Upper lobe of left lung (tissue), 6 donors: ENCODE measurements around the gene DYNC2LI1. TPM values are rescaled to one million over a fixed set of nuclear protein-coding genes. Genes with fewer than 3 reads are reported as not detected.

Experiments
- ATAC-seq, 2 donors: fragments of 200-7000 bp; cut with Tn5 transposase; one replicate each; pipeline ENCODE4 v1.9.1; 2022; ENCODE audit warnings: mild to moderate bottlenecking in 2 of 2, moderate library complexity in 2 of 2; ENCODE audit not compliant: low FRiP score in 2 of 2
- DNase-seq, 2 donors: peaks; one replicate each; pipeline ENCODE4 v3.0.0-alpha.2; 2019 to 2020
- H3K27ac ChIP-seq, 4 donors: fragments of 200-600 bp; sonication (generic); one replicate each; pipeline ENCODE4 v1.5.1; 2016 to 2019
- H3K27me3 ChIP-seq, 4 donors: fragments of 200-600 bp; sonication (generic); one replicate each; pipeline ENCODE4 v1.5.1; 2017 to 2019
- H3K36me3 ChIP-seq, 4 donors: fragments of 200-600 bp; sonication (generic); one replicate each; pipeline ENCODE4 v1.5.1; 2016 to 2019
- H3K4me1 ChIP-seq, 4 donors: fragments of 200-600 bp; sonication (generic); one replicate each; pipeline ENCODE4 v1.5.1; 2018 to 2019
- H3K4me3 ChIP-seq, 4 donors: fragments of 200-600 bp; sonication (generic); one replicate each; pipeline ENCODE4 v1.5.1; 2017 to 2019; ENCODE audit warnings: mild to moderate bottlenecking in 2 of 4, moderate library complexity in 1 of 4
- H3K9me3 ChIP-seq, 4 donors: fragments of 200-600 bp; sonication (generic); one replicate each; pipeline ENCODE4 v1.5.1; 2018 to 2019
- EP300 ChIP-seq, 4 donors: sonication (generic); formaldehyde crosslinking; IDR thresholded peaks; one replicate each; pipeline ENCODE4 v1.5.1; 2017; ENCODE audit warnings: antibody characterized with exemption in 4 of 4, control low read depth in 2 of 4
- POLR2A ChIP-seq, 4 donors: fragments of 450-650 bp; IDR thresholded peaks; one replicate each; pipeline ENCODE4 v1.5.1; 2016 to 2017; ENCODE audit warnings: antibody characterized with exemption in 4 of 4, mild to moderate bottlenecking in 2 of 4
- POLR2AphosphoS5 ChIP-seq, 2 donors: sonication (generic); formaldehyde crosslinking; IDR thresholded peaks; one replicate each; pipeline ENCODE4 v1.5.1; 2017; ENCODE audit warnings: antibody characterized with exemption in 2 of 2
- whole genome bisulfite sequencing, 2 donors: methylation state at CpG; one replicate each; pipeline ENCODE4 v1.1.5; 2017 to 2018; 5-methylcytosine and 5-hydroxymethylcytosine counted together
- total RNA-seq, 6 donors: library from RNA; depleted of rRNA in 4 of 6; stranded (reverse); fragments of >200 nt in 4 of 6; gene quantifications; one replicate each; pipeline versions ENCODE4 v1.1.0 to v1.2.1, GENCODE V29; 2016 to 2021
- TF ChIP-seq, protein P1 (sequence below), 6 experiments: fragments of 450-650 bp in 4 of 6; fragments of 200-600 bp in 2 of 6; sonication (generic) in 2 of 6; IDR thresholded peaks; one replicate each; pipeline ENCODE4 v1.5.1; 2016 to 2019; ENCODE audit warnings: antibody characterized with exemption in 6 of 6
- donor health status: DM: no; HTN: no; CAD: no; lungs with moderate emphysema.
- donor health status: DM: no; HTN: yes; CAD: no; lungs with severe emphysema.

DYNC2LI1 gene
- total RNA-seq, 6 donors from 2014 or later: 15.8 to 58.2 (median 18.1) TPM

DNA sequence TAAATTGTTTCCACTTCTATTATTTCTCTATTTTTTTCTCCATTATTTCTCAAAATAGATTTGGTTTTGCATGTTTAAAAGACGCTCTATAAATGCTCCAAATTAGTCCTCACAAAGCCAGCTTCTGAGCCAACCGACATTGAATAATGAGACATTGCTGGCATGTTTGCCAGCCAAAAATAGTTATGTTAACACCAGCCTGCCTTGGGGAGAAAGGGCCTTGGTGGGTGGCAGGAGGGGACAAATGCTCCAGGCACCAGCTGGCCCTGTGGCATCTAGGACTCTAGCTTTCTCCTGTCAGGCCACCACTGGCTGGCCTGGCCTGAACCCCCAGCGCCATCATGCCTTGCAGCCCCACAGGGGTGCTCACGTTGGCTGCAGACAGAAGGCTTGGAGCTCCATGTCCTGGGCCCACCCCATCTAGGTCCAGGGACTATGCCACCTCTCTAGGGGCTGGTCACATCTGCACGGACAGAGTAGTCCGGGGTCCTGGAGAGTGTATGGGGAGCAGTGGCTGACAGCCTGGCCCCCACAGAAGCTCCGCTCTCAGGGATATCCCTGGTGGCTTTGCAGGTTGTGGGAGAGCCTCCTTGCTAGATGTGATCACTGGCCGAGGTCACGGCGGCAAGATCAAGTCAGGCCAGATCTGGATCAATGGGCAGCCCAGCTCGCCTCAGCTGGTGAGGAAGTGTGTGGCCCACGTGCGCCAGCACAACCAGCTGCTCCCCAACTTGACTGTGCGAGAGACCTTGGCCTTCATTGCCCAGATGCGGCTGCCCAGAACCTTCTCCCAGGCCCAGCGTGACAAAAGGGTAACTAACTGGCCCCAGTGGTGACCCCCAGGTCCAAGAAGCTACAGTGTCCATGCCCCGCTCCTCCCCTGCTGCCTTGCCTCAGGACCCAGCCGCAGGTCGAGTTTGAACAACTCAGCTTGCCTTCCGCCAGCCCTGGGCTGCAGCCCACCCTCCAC, 77.5 kb downstream of the DYNC2LI1 start:
- no peak overlapping the region for H3K4me3 ChIP-seq
- no peaks in the 10 kb centered on the region for H3K27me3 ChIP-seq
- no peaks in the 10 kb centered on the region for H3K36me3 ChIP-seq
- peak; percentile 23 to 45 for ATAC-seq
- TF ChIP-seq, protein P1, sequence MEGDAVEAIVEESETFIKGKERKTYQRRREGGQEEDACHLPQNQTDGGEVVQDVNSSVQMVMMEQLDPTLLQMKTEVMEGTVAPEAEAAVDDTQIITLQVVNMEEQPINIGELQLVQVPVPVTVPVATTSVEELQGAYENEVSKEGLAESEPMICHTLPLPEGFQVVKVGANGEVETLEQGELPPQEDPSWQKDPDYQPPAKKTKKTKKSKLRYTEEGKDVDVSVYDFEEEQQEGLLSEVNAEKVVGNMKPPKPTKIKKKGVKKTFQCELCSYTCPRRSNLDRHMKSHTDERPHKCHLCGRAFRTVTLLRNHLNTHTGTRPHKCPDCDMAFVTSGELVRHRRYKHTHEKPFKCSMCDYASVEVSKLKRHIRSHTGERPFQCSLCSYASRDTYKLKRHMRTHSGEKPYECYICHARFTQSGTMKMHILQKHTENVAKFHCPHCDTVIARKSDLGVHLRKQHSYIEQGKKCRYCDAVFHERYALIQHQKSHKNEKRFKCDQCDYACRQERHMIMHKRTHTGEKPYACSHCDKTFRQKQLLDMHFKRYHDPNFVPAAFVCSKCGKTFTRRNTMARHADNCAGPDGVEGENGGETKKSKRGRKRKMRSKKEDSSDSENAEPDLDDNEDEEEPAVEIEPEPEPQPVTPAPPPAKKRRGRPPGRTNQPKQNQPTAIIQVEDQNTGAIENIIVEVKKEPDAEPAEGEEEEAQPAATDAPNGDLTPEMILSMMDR (IDR thresholded peaks at IDR 0.05): no peak
- TF ChIP-seq POLR2AphosphoS5 (IDR thresholded peaks at IDR 0.05) (no peak), EP300 (IDR thresholded peaks at IDR 0.05) (no peak), POLR2A (IDR thresholded peaks at IDR 0.05) (no peak)
- no peaks in the 10 kb centered on the region for H3K4me1 ChIP-seq
- WGBS, 2 donors: 86% methylated on average over 3 to 18 of the region's 20 CpGs
- H3K27ac ChIP-seq: no peak overlapping the region
- DNase-seq: no peak
- no peaks in the 10 kb centered on the region for H3K9me3 ChIP-seq

GRCh38 chr2:43852196-43852730, 78.4 kb downstream of the DYNC2LI1 start:
- Histone ChIP-seq H3K4me1 (no peaks in the 10 kb centered on the region), H3K4me3 (no peak overlapping the region), H3K27ac (no peak overlapping the region), H3K36me3 (no peaks in the 10 kb centered on the region), H3K9me3 (no peaks in the 10 kb centered on the region), H3K27me3 (no peaks in the 10 kb centered on the region)
- peak in 1 of 2 donors; percentile 79 for DNase-seq
- no peak for ATAC-seq
- WGBS, 2 donors: 81 to 95% methylated on average over 10 to 21 of the region's 21 CpGs
- TF ChIP-seq, protein P1 (IDR thresholded peaks at IDR 0.05): no peak
- no peak for TF ChIP-seq POLR2AphosphoS5 (IDR thresholded peaks at IDR 0.05)
- no peak for TF ChIP-seq POLR2A (IDR thresholded peaks at IDR 0.05)
- no peak for TF ChIP-seq EP300 (IDR thresholded peaks at IDR 0.05)

DNA sequence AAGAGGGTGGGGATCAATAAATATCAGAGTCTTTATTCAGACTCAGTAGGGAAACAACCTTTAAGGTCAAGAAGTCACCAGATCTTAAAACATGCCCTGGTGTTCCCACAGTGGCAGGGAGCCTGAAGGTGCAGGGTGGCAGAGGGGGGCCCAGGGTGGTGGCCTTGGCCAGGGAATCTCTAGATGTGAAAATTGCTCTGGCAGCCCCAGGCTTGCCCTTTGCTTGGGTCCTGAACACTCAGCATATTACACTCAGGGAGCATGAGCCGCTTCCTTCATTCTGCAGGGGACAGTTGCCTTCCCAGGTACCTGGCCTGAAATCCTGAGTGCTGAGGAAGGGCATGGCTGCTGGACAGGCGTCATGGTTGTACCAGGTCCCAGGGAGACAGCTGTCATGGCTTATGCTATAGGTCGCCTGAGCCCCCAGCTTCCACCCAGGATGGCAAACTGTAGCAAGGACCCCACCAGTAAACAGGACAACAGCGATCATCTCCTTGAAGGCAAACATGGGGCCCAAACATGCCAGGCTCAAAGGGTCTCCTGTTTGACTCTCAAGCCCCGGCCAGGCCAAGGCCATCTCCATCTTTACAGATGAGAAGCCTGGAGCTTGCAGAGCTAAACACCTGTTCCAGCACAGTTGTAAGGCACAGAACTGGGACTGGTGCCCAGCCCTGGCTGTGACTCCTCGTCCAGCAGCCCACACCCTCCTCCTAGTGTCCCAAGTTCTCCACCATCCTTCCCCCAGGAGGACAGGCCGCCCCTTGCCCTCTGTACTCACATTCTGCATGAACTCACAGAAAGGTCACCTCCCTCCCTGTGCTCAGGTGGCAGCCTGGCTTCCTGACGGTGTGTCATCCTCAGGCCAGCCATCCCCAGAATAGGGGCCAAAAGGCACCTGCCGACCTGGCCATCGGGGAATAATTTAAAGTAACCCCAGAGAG, 79.6 kb downstream of the DYNC2LI1 start:
- H3K4me3 ChIP-seq: no peak overlapping the region
- no peak for ATAC-seq
- no peaks in the 10 kb centered on the region for H3K27me3 ChIP-seq
- no peaks in the 10 kb centered on the region for H3K4me1 ChIP-seq
- DNase-seq: no peak
- 81 to 82% methylated on average over 7 to 10 of the region's 10 CpGs for WGBS, 2 donors
- H3K27ac ChIP-seq: no peak overlapping the region
- H3K9me3 ChIP-seq: no peaks in the 10 kb centered on the region
- TF ChIP-seq, protein P1 (IDR thresholded peaks at IDR 0.05): no peak
- TF ChIP-seq POLR2AphosphoS5 (IDR thresholded peaks at IDR 0.05) (no peak), POLR2A (IDR thresholded peaks at IDR 0.05) (no peak), EP300 (IDR thresholded peaks at IDR 0.05) (no peak)
- no peaks in the 10 kb centered on the region for H3K36me3 ChIP-seq

- ATAC-seq (no peak), DNase-seq (no peak)
- Histone ChIP-seq H3K27ac (no peak overlapping the region), H3K27me3 (no peaks in the 10 kb centered on the region), H3K4me1 (no peaks in the 10 kb centered on the region), H3K36me3 (no peaks in the 10 kb centered on the region), H3K4me3 (no peak overlapping the region), H3K9me3 (no peaks in the 10 kb centered on the region)
- 91 to 94% methylated on average over 3 of the region's 3 CpGs for WGBS, 2 donors
- no peak for TF ChIP-seq POLR2AphosphoS5 (IDR thresholded peaks at IDR 0.05)
- TF ChIP-seq, protein P1 (IDR thresholded peaks at IDR 0.05): no peak
- no peak for TF ChIP-seq POLR2A (IDR thresholded peaks at IDR 0.05)
- TF ChIP-seq EP300 (IDR thresholded peaks at IDR 0.05): no peak
Measured at GRCh38 chr2:43854671-43855070, 80.8 kb downstream of the DYNC2LI1 start.
